ENCODE results near the gene RPP25.

DNA sequence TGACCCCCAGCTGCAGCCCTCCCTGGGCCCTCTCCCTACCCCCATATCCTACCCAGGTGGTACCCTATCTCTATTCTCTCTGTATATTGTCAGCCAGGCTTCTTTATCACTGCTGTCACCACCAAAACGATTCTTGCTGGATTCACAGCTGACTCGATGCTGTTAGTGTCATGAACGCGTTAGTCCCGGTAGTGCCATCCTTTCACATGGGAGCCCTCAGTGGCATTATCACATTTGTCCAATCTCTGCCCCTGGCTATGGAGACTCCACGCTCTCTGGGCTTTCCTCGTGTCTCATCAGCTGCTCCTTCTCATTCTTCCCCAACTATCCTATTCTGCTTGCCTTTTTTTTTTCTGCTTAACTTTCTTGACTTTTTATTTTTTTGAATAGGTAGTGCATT, 45.8 kb upstream of the RPP25 start:
- TF ChIP-seq CTCF (IDR thresholded peaks at IDR 0.05; ENCODE audit: insufficient read depth, low read length, poor library complexity, severe bottlenecking) (no peak), EZH2phosphoT487 (conservative IDR thresholded peaks at IDR 0.05; ENCODE audit: low read length) (no peak)
